Stimulated activated CD4-positive, alpha-beta T cell treated with anti-CD3 and anti-CD28 coated beads, Interleukin-2, amount 100 ng/mL, for 24 hours (primary cell): Measurements from ENCODE around the gene VIPR2.
A peak's percentile ranks its signal among the peaks of the same experiment; 100 is the strongest.

ENCODE experiments used
- DNase-seq, 2 donors: peaks; one replicate each; pipeline ENCODE4 v3.0.0-alpha.2; 2020

The VIPR2 gene

GRCh38 chr7:159035571-159036073, 109.0 kb downstream of the VIPR2 start:
- no peak for DNase-seq

- no peak for DNase-seq
Measured at GRCh38 chr7:159034988-159035387, 109.7 kb downstream of the VIPR2 start.

GRCh38 chr7:159034394-159034793, 110.3 kb downstream of the VIPR2 start:
- DNase-seq = no peak

- peak in 1 of 2 donors; percentile 5 for DNase-seq
Measured at GRCh38 chr7:159033956-159034355, 110.7 kb downstream of the VIPR2 start.

- no peak for DNase-seq
Measured at GRCh38 chr7:159033473-159033825, 111.2 kb downstream of the VIPR2 start.

- DNase-seq = peak in 1 of 2 donors; percentile 8
Measured at GRCh38 chr7:159032753-159033472, 111.8 kb downstream of the VIPR2 start.

- DNase-seq = peak in 1 of 2 donors; percentile 15
Measured at GRCh38 chr7:159032322-159032721, 112.3 kb downstream of the VIPR2 start.

GRCh38 chr7:159031750-159032149, 112.9 kb downstream of the VIPR2 start:
- peak in 1 of 2 donors; percentile 9 for DNase-seq

- peak in 1 of 2 donors; percentile 14 for DNase-seq
Measured at GRCh38 chr7:159031135-159031701, 113.4 kb downstream of the VIPR2 start.

GRCh38 chr7:159030490-159031134, 114.1 kb downstream of the VIPR2 start:
- DNase-seq = peak; percentile 18 to 34

GRCh38 chr7:159028508-159029401, 115.9 kb downstream of the VIPR2 start:
- DNase-seq = peak in 1 of 2 donors; percentile 15

- peak in 1 of 2 donors; percentile 9 for DNase-seq
Measured at GRCh38 chr7:159027789-159028507, 116.7 kb downstream of the VIPR2 start.

GRCh38 chr7:159027056-159027788, 117.4 kb downstream of the VIPR2 start:
- peak in 1 of 2 donors; percentile 14 for DNase-seq

GRCh38 chr7:159026271-159027055, 118.2 kb downstream of the VIPR2 start:
- DNase-seq = peak; percentile 1 to 27

- no peak for DNase-seq
Measured at GRCh38 chr7:159025161-159025779, 119.4 kb downstream of the VIPR2 start.

GRCh38 chr7:159024280-159024951, 120.3 kb downstream of the VIPR2 start:
- DNase-seq = no peak

GRCh38 chr7:159023746-159024145, 120.9 kb downstream of the VIPR2 start:
- no peak for DNase-seq

- no peak for DNase-seq
Measured at GRCh38 chr7:159023206-159023605, 121.5 kb downstream of the VIPR2 start.

- no peak for DNase-seq
Measured at GRCh38 chr7:159022238-159022993, 122.3 kb downstream of the VIPR2 start.
